Activated CD8-positive, alpha-beta memory T cell treated with anti-CD3 and anti-CD28 coated beads for 4 hours (primary cell): ENCODE measurements around the gene CRYZL1.

Experiments
- DNase-seq, 2 donors: peaks; one replicate each; pipeline ENCODE4 v3.0.0-alpha.2; 2020; ENCODE audit warnings: low read depth in 2 of 2

Gene CRYZL1

GRCh38 chr21:33541105-33541711 lies 100.3 kb downstream of the CRYZL1 start:
- no peak for DNase-seq

- DNase-seq = no peak
Measured at GRCh38 chr21:33540711-33541104, 100.8 kb downstream of the CRYZL1 start.

GRCh38 chr21:33539616-33540015 lies 101.9 kb downstream of the CRYZL1 start:
- DNase-seq = no peak
